SK-N-SH treated with all-trans-retinoic acid at 6 μM for 48 hours (cell line): ENCODE results near the gene FLOT1.

Source experiments
- ATAC-seq: fragments of 200-7000 bp; cut with Tn5 transposase; 3 replicates; pipeline ENCODE4 v1.9.1; 2020; ENCODE audit warnings: mild to moderate bottlenecking, moderate library complexity
- ARNTL ChIP-seq: fragments of 450-650 bp; formaldehyde crosslinking; IDR thresholded peaks from 2 replicates; pipeline ENCODE4 v1.5.0; 2020; ENCODE audit warnings: low read depth, mild to moderate bottlenecking, moderate library complexity, borderline replicate concordance
- BACH2 ChIP-seq: fragments of 250-450 bp; sonication (Bioruptor Pico); IDR thresholded peaks from 2 replicates; pipeline ENCODE4 v1.9.0; 2021; ENCODE audit warnings: mild to moderate bottlenecking, borderline replicate concordance
- CSDC2 ChIP-seq: fragments of 250-450 bp; sonication (Bioruptor Pico); IDR thresholded peaks from 2 replicates; pipeline ENCODE4 v1.5.0; 2020; ENCODE audit warnings: mild to moderate bottlenecking, moderate library complexity
- CSRNP3 ChIP-seq: fragments of 250-450 bp; sonication (Bioruptor Pico); IDR thresholded peaks from 2 replicates; pipeline ENCODE4 v1.5.1; 2021; ENCODE audit warnings: mild to moderate bottlenecking, moderate library complexity
- ESRRG ChIP-seq: fragments of 250-450 bp; sonication (Bioruptor Pico); IDR thresholded peaks from 2 replicates; pipeline ENCODE4 v1.6.1; 2021; ENCODE audit warnings: mild to moderate bottlenecking
- GLIS3 ChIP-seq: fragments of 250-450 bp; sonication (Bioruptor Pico); IDR thresholded peaks from 2 replicates; pipeline ENCODE4 v1.5.0; 2020; ENCODE audit warnings: mild to moderate bottlenecking, moderate library complexity
- ISL1 ChIP-seq: fragments of 250-450 bp; sonication (Bioruptor Pico); IDR thresholded peaks from 2 replicates; pipeline ENCODE4 v2.1.2; 2022; ENCODE audit warnings: mild to moderate bottlenecking, moderate library complexity
- OSR1 ChIP-seq: fragments of 250-450 bp; sonication (Bioruptor Pico); IDR thresholded peaks from 2 replicates; pipeline ENCODE4 v1.8.0; 2022; ENCODE audit warnings: moderate library complexity, mild to moderate bottlenecking, inconsistent platforms
- PATZ1 ChIP-seq: fragments of 250-450 bp; sonication (Bioruptor Pico); IDR thresholded peaks from 2 replicates; pipeline ENCODE4 v1.8.0; 2020; ENCODE audit warnings: mild to moderate bottlenecking, moderate library complexity, borderline replicate concordance
- POU6F1 ChIP-seq: fragments of 250-450 bp; sonication (Bioruptor Pico); IDR thresholded peaks from 2 replicates; pipeline ENCODE4 v1.8.0; 2021; ENCODE audit warnings: low read depth, mild to moderate bottlenecking, moderate library complexity, borderline replicate concordance
- PPARA ChIP-seq: fragments of 250-450 bp; sonication (Bioruptor Pico); IDR thresholded peaks from 2 replicates; pipeline ENCODE4 v1.5.0; 2020; ENCODE audit warnings: mild to moderate bottlenecking, borderline replicate concordance
- RARB ChIP-seq: fragments of 250-450 bp; sonication (Bioruptor Pico); IDR thresholded peaks from 2 replicates; pipeline ENCODE4 v1.8.0; 2021; ENCODE audit warnings: mild to moderate bottlenecking, moderate library complexity
- SNAI2 ChIP-seq: fragments of 250-450 bp; sonication (Bioruptor Pico); IDR thresholded peaks from 2 replicates; pipeline ENCODE4 v1.5.0; 2020; ENCODE audit warnings: mild to moderate bottlenecking, moderate library complexity
- TCF4 ChIP-seq: fragments of 250-450 bp; sonication (Bioruptor Pico); IDR thresholded peaks from 2 replicates; pipeline ENCODE4 v1.8.0; 2021; ENCODE audit warnings: mild to moderate bottlenecking, moderate library complexity, borderline replicate concordance
- ZC3H10 ChIP-seq: fragments of 250-450 bp; sonication (Bioruptor Pico); IDR thresholded peaks from 2 replicates; pipeline ENCODE4 v1.5.1; 2021; ENCODE audit warnings: mild to moderate bottlenecking, moderate library complexity
- ZFP3 ChIP-seq: fragments of 250-450 bp; sonication (Bioruptor Pico); IDR thresholded peaks from 2 replicates; pipeline ENCODE4 v1.5.0; 2020; ENCODE audit warnings: mild to moderate bottlenecking, moderate library complexity
- ZFP30 ChIP-seq: fragments of 450-650 bp; formaldehyde crosslinking; IDR thresholded peaks from 2 replicates; pipeline ENCODE4 v1.5.0; 2022; ENCODE audit warnings: mild to moderate bottlenecking, moderate library complexity
- ZNF565 ChIP-seq: fragments of 450-650 bp; formaldehyde crosslinking; conservative IDR thresholded peaks from 2 replicates; pipeline ENCODE4 v1.5.0; 2020; ENCODE audit warnings: low read depth, mild to moderate bottlenecking, moderate library complexity
- ZNF70 ChIP-seq: fragments of 450-650 bp; formaldehyde crosslinking; IDR thresholded peaks from 2 replicates; pipeline ENCODE4 v1.5.0; 2020; ENCODE audit warnings: mild to moderate bottlenecking, moderate library complexity
- ZNF8 ChIP-seq: fragments of 450-650 bp; formaldehyde crosslinking; IDR thresholded peaks from 2 replicates; pipeline ENCODE4 v1.5.0; 2020; ENCODE audit warnings: mild to moderate bottlenecking, moderate library complexity

FLOT1 gene

GRCh38 chr6:30769088-30769852 lies 26.8 kb upstream of the FLOT1 start:
- TF ChIP-seq OSR1: 0 out of 2 replicates have a peak, but pooled peaks have one; percentile 61
- peak; percentile 39; the same call in 1 of the 2 replicates for TF ChIP-seq CSDC2 (CRISPR knock-in tag)
- no peak for TF ChIP-seq ARNTL (CRISPR knock-in tag)
- peak; percentile 18; the same call in 1 of the 2 replicates for TF ChIP-seq ISL1 (CRISPR knock-in tag)
- TF ChIP-seq ZNF8 (CRISPR knock-in tag): no peak
- TF ChIP-seq SNAI2 (CRISPR knock-in tag): peak; percentile 38; the same call in 1 of the 2 replicates
- TF ChIP-seq ZC3H10 (CRISPR knock-in tag): peak; percentile 28
- TF ChIP-seq RARB: no peak; the same call in 1 of the 2 replicates
- no peak for TF ChIP-seq PPARA (CRISPR knock-in tag)
- TF ChIP-seq PATZ1 (CRISPR knock-in tag): peak; percentile 92
- 0 out of 2 replicates have a peak, but pooled peaks have one; percentile 47 for TF ChIP-seq ZNF70
- ATAC-seq: peak; percentile 91

GRCh38 chr6:30768634-30769087 lies 26.2 kb upstream of the FLOT1 start:
- TF ChIP-seq BACH2 (CRISPR knock-in tag): no peak
- no peak for TF ChIP-seq ZNF8 (CRISPR knock-in tag)
- TF ChIP-seq PATZ1 (CRISPR knock-in tag): no peak
- TF ChIP-seq ESRRG (CRISPR knock-in tag): no peak
- no peak for TF ChIP-seq CSDC2 (CRISPR knock-in tag)
- peak; percentile 9; the same call in 1 of the 2 replicates for TF ChIP-seq ZFP3
- TF ChIP-seq RARB: no peak
- no peak for TF ChIP-seq ZNF565
- TF ChIP-seq PPARA (CRISPR knock-in tag): no peak
- TF ChIP-seq CSRNP3: peak; percentile 8; the same call in 1 of the 2 replicates
- TF ChIP-seq TCF4 (CRISPR knock-in tag): no peak
- no peak for TF ChIP-seq ARNTL (CRISPR knock-in tag)
- no peak for TF ChIP-seq ZFP30 (CRISPR knock-in tag)
- peak; percentile 3; the same call in 2 of the 3 replicates for ATAC-seq

GRCh38 chr6:30767944-30768301 lies 25.4 kb upstream of the FLOT1 start:
- TF ChIP-seq ZFP3 (no peak), ZFP30 (CRISPR knock-in tag) (no peak), TCF4 (CRISPR knock-in tag) (no peak), CSRNP3 (no peak), GLIS3 (CRISPR knock-in tag) (no peak)
- no peak for ATAC-seq

GRCh38 chr6:30767158-30767943 lies 24.9 kb upstream of the FLOT1 start:
- ATAC-seq: no peak
- TF ChIP-seq POU6F1 (CRISPR knock-in tag): no peak
- no peak for TF ChIP-seq ISL1 (CRISPR knock-in tag)
- no peak for TF ChIP-seq ZNF70
- no peak for TF ChIP-seq ZFP30 (CRISPR knock-in tag)
- TF ChIP-seq PATZ1 (CRISPR knock-in tag): no peak
- TF ChIP-seq BACH2 (CRISPR knock-in tag): no peak
- TF ChIP-seq OSR1: no peak
- TF ChIP-seq PPARA (CRISPR knock-in tag): no peak
- no peak for TF ChIP-seq CSRNP3
- no peak for TF ChIP-seq TCF4 (CRISPR knock-in tag)
- TF ChIP-seq ZNF8 (CRISPR knock-in tag): no peak
- TF ChIP-seq ARNTL (CRISPR knock-in tag): no peak
